A549 treated with Mapracorat at 1 μM for 4 hours (cell line): Measurements from ENCODE around the gene CRTAC1. TPM values are rescaled to one million over a fixed set of nuclear protein-coding genes. Genes with fewer than 3 reads are reported as not detected.

Experiments used
- total RNA-seq: library from RNA; stranded (reverse); fragments of 200-300 nt; extraction: Qiagen RNA extraction; gene quantifications from 5 replicates; pipeline ENCODE4 v1.2.3, GENCODE V29; 2022

The CRTAC1 gene, protein sequence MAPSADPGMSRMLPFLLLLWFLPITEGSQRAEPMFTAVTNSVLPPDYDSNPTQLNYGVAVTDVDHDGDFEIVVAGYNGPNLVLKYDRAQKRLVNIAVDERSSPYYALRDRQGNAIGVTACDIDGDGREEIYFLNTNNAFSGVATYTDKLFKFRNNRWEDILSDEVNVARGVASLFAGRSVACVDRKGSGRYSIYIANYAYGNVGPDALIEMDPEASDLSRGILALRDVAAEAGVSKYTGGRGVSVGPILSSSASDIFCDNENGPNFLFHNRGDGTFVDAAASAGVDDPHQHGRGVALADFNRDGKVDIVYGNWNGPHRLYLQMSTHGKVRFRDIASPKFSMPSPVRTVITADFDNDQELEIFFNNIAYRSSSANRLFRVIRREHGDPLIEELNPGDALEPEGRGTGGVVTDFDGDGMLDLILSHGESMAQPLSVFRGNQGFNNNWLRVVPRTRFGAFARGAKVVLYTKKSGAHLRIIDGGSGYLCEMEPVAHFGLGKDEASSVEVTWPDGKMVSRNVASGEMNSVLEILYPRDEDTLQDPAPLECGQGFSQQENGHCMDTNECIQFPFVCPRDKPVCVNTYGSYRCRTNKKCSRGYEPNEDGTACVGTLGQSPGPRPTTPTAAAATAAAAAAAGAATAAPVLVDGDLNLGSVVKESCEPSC
- 0.74 to 1.4 TPM (median 1.1 TPM) in 5 replicates for total RNA-seq

DNA sequence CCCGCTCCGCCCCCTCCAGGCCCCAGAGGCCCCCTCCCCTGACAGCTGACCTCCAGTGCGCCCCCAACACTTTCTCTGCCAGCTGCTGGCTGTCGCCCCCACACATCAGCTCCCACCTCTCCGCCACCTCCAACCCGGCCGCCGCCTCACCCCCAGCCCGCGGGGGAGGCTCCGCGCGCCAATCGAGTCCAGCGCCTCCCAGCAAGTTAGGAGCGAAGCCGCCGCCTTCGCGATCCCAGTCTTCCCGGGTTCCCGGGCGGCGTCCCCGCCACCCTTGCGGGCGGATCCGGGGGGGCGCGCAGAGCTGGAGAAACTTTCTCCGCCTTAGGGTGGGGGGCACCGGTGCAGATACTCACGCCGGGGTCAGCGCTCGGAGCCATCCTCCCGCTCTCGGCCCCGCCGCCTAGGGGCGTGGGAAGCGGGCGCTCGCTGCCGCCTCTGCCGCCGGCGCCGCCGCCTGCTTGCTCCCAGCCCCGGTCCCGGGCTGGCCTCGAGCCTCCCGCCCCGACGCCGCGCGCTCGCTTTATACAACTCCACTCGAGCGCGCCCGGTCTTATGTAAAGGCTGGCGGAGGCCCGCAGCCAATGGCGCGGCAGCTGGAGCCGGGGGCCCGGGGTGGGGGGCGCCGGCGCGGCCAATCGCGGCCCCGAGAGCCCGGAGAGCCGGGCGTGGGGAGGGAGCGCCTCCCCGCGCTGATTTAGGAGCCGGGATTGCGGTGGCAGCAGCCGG is at the start of gene CRTAC1:
Gene CRTAC1 (minus strand): TSS at position 529 of the 729 bp plus-strand sequence. CDS start 149 bp downstream, at position 380.

GRCh38 chr10:97849687-97850402 is 180.6 kb downstream of the CRTAC1 start, which contains the start of gene GOLGA7B:
Gene GOLGA7B, plus strand, starts transcription at chr10:97849843. Its CDS starts 461 bp downstream, at chr10:97850304.

Other genes starting within 250 kb of the CRTAC1 start
- gene GOLGA7B, start 180.8 kb downstream of the CRTAC1 start, total RNA-seq: 3.2 to 4.0 TPM (median 3.6 TPM) in 5 replicates
- 12.8 to 16.3 TPM (median 14.3 TPM) in 5 replicates for gene R3HCC1L, start 104.0 kb upstream of the CRTAC1 start, total RNA-seq
- 1.2 to 1.7 TPM (median 1.6 TPM) in 5 replicates for gene LOXL4, start 237.6 kb upstream of the CRTAC1 start, total RNA-seq